Myometrial cell (primary cell): ENCODE measurements around the gene FBN1. TPM values are rescaled to one million over a fixed set of nuclear protein-coding genes. Genes with fewer than 3 reads are reported as not detected.

Source experiments
- total RNA-seq: library from RNA; depleted of rRNA; stranded (reverse); fragments of >200 nt; gene quantifications from 2 replicates; pipeline ENCODE4 v1.2.3, GENCODE V29; 2015

The FBN1 gene
- total RNA-seq, result 179 and 231 TPM in 2 replicates

DNA sequence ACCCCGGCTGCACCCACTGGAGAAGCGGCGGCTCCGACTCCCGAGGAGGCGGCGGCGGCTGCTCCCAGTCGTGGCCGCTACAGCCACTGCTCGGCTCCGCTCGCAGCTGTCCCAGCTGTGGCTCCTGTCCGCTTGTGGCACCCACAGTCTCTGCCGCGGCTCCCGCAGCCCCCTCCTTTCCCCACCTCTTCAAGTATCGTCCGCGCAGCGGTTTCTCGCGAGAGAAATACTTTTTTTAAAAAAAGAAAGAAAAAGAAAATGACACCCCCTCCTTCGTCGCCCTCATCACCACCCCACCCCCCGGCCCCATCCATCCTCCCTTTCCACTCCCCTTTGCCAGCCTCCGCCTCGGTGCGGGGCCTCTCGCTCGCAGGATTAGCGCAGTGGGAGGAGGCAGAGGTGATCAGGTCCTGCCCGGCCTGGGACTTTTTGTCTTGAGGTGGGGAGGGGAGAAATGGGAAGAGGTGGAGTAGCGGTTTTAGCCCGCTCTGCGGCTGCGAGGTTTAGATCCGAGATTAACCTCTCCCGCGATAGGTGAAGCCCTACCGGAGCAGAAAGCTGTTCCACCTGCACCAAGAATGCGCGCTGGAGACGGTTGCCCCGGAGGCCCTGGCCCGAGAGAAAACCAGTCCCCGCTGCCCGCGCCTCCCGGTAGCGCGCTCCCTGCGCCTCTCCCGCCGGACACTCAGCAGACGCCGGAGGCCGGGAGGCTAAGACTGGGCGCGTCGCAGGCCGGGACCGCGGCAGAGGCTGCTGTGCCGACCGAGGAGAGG is at the start of gene FBN1:
Gene FBN1 (minus strand): TSS at position 152 of the 773 bp plus-strand sequence. CDS start 940 bp downstream, outside the sequence.

Other genes starting within 250 kb of the FBN1 start
- 1.7 and 5.0 TPM in 2 replicates for gene CEP152, start 165.4 kb upstream of the FBN1 start, total RNA-seq
- 322 and 335 TPM in 2 replicates for gene EID1, start 232.4 kb upstream of the FBN1 start, total RNA-seq